ENCODE data around the gene UMOD.

Gene UMOD

GRCh38 chr16:20307240-20307671 is 45.3 kb downstream of the UMOD start:
- no peak for DNase-seq (ENCODE audit: low read depth, low spot score)
- no peak overlapping the region for H3K27ac ChIP-seq

- DNase-seq (ENCODE audit: low read depth, low spot score), result no peak
Observed at GRCh38 chr16:20306401-20306800, 46.1 kb downstream of the UMOD start.

GRCh38 chr16:20303012-20303411 is 49.5 kb downstream of the UMOD start:
- H3K27ac ChIP-seq, result no peak overlapping the region
- no peak for DNase-seq (ENCODE audit: low read depth, low spot score)

More at GRCh38 chr16:20306401-20306800, 46.1 kb downstream of the UMOD start:
- H3K27ac ChIP-seq, result no peak overlapping the region

GRCh38 chr16:20302389-20302788 is 50.1 kb downstream of the UMOD start:
- no peak overlapping the region for H3K27ac ChIP-seq

GRCh38 chr16:20301840-20302239 is 50.7 kb downstream of the UMOD start:
- DNase-seq (ENCODE audit: low read depth, low spot score), result no peak
- H3K27ac ChIP-seq, result no peak overlapping the region

More at GRCh38 chr16:20302389-20302788, 50.1 kb downstream of the UMOD start:
- DNase-seq (ENCODE audit: low read depth, low spot score), result no peak

- DNase-seq (ENCODE audit: low read depth, low spot score), result no peak
- no peak overlapping the region for H3K27ac ChIP-seq
Observed at GRCh38 chr16:20300312-20301097, 52.0 kb downstream of the UMOD start.

- DNase-seq (ENCODE audit: low read depth, low spot score), result no peak
- no peak overlapping the region for H3K27ac ChIP-seq
Observed at GRCh38 chr16:20298452-20298851, 54.1 kb downstream of the UMOD start.

- H3K27ac ChIP-seq, result no peak overlapping the region
- no peak for DNase-seq (ENCODE audit: low read depth, low spot score)
Observed at GRCh38 chr16:20291208-20292206, 61.0 kb downstream of the UMOD start.

GRCh38 chr16:20289571-20289970 is 62.9 kb downstream of the UMOD start:
- DNase-seq (ENCODE audit: low read depth, low spot score), result no peak
- H3K27ac ChIP-seq, result no peak overlapping the region

GRCh38 chr16:20285993-20286499 is 66.5 kb downstream of the UMOD start:
- DNase-seq (ENCODE audit: low read depth, low spot score), result no peak
- no peak overlapping the region for H3K27ac ChIP-seq
